IPS-18c (cell line): ENCODE measurements around the gene AUP1.
A peak's percentile ranks its signal among the peaks of the same experiment; 100 is the strongest.

Experiments used
- H3K4me3 ChIP-seq: 2 replicates; pipeline ENCODE4 v1.7.0; 2013; ENCODE audit warnings: low read depth, mild to moderate bottlenecking, low read length, moderate library complexity; ENCODE audit not compliant: insufficient read depth
- H3K9me3 ChIP-seq: one replicate; pipeline ENCODE4 v1.6.1; 2013; ENCODE audit warnings: mild to moderate bottlenecking, low read length, moderate library complexity; ENCODE audit not compliant: control insufficient read depth, insufficient read depth

Gene AUP1

DNA sequence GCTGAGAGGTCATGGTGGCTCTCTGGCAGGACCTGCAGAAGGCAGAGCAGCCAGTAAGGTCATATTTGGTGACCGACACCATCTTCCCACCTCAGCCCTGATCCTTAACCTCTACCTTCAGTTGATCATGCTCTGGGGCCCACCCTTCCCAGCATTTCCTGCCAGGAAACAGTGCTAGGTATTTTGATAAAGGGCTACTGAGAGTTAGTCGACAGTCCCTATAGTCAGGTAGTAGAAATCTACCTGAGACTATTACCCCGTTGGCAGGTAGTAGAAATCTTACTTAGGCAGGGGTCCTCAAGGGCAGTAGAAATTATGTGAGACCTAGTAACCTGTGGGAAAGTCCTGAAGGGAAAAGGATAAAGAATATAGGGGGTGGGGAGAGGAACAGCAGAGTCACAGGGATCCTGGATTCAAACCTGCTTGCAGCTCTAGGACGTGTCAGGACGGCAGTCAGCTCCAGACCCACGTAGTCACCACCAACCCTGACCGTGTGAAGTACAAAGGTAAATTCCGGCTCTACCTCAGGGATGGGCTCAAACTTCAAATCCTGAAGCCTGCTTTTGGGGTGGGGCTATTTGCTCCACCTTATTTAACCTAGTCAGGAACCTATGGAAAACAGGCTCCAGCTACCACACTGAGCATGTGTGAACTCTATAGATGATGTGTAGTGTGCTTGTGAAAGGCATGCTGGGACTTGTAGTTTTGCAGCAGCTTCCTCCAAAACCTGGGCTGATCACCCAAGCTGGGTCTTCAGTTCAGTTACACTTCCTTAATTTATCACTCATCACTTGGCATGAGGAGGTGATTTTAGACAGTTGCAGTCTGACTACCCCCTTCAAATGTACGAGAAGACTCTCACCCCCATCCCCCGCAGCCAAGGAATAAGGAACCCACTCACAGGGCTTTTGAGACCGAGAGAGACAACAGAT lies 3.5 kb downstream of the AUP1 start, which contains the start of gene DQX1:
Gene DQX1, minus strand, starts transcription at position 515 of the 932 bp plus-strand sequence. Its CDS starts 502 bp downstream, at position 13.
- no peak within 1 kb of the TSS; the same call in 1 of the 2 replicates for H3K4me3 ChIP-seq
- H3K9me3 ChIP-seq = peaks cover 4% of the 10 kb centered on the region

DNA sequence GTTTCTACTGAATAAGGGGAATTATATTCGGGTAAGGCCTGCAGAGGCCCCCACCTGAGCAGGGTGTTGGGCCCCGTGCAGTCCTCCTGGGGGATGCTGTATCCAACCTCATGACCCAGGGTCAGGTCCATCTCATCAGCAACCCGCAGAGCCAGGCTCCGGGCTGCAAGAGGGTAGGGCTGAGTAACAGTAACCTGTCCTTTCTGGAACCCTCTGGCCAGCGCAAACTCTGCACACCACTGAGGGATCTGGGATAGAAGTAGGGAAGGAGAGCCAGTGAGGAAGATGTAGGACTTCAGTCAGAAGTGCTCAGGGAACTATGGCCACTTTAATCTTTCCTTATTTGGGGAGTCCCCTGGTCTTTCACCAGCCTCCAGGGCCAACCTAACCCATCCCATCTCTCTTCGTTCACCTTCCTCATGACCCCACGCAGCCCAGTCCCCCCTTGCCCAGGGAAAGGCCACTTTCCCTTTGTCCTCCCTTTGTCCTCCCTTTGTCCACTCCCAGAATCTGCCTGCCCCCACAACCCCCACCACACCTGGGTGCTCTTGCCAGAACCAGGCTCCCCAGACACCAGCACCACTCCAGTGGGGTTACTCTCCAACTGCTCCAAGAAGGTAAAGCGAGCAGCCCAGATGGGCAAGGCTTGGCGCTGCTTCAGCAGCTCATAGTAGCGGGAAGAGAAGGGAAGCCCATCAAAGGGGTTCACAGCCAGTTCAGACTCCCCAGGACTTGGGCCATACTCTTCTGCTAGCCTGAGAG lies 4.4 kb downstream of the AUP1 start:
- Histone ChIP-seq H3K9me3 (peaks cover 4% of the 10 kb centered on the region), H3K4me3 (no peak overlapping the region)

DNA sequence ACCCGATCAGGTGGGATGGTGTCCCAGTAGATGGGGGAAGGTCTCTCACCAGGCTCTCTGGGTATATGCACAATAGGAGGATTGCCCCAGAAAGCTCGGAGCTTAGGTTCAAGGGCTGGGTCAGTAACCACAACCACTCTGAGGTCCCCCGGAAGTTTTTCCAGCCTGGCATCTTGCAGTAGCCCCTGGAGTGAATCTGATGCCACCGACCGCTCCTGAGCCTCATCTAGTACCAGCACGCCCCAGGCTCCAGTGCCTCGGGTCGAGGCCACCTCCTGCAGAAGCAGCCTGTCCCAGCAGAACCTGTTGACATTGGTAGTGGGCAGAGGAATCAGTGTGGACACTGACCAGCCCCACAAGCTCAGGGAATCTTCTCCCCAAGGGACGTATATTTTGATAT lies 5.5 kb downstream of the AUP1 start:
- Histone ChIP-seq H3K4me3 (no peak overlapping the region), H3K9me3 (peaks cover 4% of the 10 kb centered on the region)

DNA sequence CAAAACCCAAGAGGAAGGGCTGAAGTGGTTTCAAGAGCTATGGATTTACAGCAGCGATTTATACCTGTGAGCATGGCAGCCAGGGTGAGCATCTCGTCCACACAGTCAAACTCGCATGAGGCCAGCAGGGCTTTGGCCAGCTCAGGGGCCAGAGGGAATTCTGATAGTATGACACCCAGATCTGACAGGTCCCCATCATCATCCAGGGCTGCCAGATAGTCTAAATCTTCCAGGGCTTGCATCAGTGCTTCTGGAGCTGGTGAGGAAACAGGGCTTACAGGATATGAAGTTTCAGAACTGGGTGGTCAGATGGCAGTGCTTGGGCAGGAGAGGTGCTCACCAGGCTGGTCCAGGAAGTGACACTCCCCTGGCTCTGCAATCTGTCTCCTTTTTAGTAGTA lies 7.0 kb downstream of the AUP1 start:
- H3K4me3 ChIP-seq = no peak overlapping the region
- peaks cover 4% of the 10 kb centered on the region for H3K9me3 ChIP-seq

DNA sequence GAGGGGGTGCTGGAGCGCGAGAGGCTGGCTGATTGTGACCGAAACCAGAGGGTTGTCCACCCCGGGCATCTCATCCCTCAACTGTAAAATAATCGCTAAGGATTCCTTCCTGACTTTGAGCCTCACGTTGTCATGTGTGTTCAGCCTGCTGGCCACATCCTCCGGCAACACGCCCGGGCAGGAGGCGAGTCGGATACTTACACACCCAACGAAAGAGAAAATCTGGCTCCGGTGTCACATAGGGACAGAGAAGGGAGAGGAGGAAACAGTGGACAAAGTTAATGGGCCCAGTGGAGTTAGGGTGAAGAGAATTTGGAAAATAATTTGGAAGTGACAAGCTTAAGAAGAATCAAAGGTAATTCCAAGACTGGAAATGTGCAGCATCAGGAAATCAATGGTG lies 12.9 kb downstream of the AUP1 start:
- Histone ChIP-seq H3K9me3 (peaks cover 9% of the 10 kb centered on the region), H3K4me3 (no peak overlapping the region)

DNA sequence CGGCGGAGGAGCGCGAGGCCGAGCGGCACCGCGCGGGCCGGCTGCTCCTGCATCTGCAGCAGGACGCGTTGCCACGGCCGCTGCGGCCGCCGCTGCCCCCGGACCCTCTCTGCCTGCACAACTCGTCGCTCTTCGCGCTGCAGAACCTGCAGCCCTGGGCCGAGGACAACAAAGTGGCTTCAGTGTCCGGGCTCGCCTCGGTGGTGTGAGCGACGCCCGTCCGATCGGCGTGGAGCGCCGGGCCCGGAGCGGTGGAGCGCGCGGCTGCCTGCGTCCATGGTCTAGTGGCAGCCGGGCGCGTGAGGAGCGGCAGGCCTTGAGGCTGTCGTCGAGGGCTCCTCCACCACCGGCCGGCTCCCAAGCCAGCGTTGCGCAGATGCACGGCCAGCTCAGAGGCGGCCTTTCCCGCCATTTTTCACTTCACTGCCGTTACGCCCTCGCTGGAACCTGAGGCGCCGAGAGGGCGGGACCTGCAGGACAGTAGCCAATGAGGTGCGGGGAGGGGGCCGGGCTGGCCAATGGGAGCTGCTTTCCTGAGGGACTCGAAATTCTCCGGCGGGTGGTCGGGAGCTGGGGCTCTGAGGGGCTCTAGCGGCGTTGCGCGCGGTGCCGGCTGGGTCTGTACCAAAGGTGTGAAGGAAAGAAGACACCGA lies 13.4 kb downstream of the AUP1 start:
- Histone ChIP-seq H3K4me3 (peak overlapping the region; percentile 42; the same call in 1 of the 2 replicates), H3K9me3 (peaks cover 9% of the 10 kb centered on the region)

DNA sequence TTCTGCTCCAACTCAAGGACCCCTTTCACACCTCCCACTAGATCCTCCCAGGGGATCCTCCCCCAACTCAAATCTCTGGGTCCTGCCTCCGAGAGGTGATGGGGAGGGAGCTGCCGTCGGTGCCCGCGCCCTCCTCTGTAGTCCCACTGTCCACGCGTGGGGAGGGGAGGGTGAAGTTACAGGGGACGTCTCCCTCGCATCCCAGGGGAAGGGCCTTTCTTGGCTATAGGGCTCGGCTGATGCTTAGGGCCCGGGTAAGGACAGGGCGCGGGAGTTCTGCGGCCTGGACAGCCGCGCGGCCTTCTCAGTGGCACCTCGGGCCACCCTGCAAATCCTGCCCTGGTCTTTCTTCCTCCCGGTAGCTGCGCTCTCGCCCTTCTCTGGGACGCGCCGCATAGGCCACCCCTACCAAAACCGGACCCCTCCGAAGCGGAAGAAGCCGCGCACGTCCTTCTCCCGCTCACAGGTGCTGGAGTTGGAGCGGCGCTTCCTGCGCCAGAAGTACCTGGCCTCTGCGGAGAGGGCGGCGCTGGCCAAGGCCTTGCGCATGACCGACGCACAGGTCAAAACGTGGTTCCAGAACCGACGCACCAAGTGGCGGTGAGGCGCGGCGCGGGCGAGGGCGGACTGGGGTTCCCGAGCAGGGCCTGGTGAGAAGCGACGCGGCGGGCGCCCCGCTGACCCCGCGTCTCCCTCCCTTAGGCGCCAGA lies 14.1 kb downstream of the AUP1 start:
- H3K9me3 ChIP-seq = peaks cover 9% of the 10 kb centered on the region
- peak overlapping the region; percentile 42; the same call in 1 of the 2 replicates for H3K4me3 ChIP-seq

DNA sequence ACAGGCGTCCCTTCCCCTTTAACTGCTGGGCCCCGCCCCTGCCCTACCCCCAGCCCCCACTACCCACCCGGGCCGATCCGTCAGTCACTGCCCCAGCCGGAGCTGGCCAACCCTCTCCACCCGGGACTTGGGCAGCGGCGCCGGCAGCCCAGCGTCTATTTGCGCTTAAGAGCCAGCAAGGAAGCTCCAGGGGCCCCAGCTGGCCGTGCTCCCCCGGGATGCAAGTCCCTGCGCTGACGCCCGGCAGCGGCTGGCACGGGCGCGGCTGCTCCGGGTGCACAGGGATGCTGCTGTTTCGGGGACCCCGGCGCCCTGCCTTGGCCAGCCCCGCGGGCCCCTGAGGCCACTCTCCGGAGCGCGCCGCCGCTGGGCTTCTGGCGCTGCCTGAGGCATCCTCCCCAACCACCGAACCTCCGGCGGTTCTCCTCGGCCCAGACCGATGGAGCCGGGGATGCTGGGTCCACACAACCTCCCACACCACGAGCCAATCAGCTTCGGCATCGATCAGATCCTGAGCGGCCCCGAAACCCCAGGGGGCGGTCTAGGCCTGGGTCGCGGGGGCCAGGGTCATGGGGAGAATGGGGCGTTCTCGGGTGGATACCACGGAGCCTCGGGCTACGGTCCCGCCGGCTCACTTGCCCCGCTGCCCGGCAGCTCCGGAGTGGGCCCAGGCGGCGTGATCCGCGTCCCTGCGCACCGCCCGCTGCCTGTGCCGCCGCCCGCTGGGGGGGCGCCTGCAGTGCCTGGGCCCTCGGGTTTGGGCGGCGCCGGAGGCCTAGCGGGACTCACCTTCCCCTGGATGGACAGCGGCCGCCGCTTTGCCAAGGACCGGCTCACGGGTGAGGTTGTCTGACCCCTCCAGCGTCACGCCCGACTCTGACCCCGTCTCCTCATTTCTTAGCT lies 14.9 kb downstream of the AUP1 start, which contains the start of gene TLX2:
Gene TLX2, plus strand, starts transcription at position 83 of the 903 bp plus-strand sequence. Its CDS starts 357 bp downstream, at position 440.
- H3K4me3 ChIP-seq = peak within 1 kb of the TSS; percentile 42
- peaks cover 9% of the 10 kb centered on the region for H3K9me3 ChIP-seq

DNA sequence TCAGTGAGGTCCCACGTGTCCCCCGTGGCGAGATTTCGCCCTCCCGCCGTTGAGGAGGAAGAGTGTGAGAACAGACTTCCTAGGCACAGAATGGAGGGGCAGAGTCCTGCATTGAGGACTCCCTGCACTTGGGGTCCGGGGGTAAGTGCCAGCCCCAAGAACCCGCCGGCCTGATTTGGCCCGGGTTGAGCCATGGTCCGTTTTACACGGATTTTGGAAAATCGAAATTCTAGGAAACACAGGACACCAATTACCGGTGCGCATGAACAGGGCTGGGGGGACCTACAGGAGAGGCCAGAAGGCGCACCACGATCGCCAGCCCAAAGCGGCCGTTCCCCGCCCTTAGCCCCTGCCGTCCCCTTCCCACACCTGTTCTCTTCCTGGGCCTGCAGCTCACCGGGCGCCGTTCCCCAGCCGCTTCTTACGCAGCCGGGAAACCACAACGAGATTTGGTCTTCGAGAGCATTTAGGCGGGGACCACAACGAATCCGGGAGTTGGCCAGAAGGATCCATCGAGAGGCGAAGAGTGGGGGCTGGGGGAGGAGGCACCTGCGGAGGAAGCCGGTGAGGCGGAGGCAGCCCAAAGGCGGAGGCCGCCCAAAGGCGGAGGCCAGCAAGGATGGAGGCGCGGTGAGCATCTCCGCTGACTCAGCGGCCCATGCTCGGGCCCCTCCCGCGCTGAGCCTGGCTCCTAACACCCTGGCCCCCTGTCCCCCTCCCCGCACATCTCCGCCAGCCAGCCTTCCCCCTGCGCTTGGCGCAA lies 15.7 kb downstream of the AUP1 start:
- peak overlapping the region; percentile 42 for H3K4me3 ChIP-seq
- peaks cover 9% of the 10 kb centered on the region for H3K9me3 ChIP-seq

DNA sequence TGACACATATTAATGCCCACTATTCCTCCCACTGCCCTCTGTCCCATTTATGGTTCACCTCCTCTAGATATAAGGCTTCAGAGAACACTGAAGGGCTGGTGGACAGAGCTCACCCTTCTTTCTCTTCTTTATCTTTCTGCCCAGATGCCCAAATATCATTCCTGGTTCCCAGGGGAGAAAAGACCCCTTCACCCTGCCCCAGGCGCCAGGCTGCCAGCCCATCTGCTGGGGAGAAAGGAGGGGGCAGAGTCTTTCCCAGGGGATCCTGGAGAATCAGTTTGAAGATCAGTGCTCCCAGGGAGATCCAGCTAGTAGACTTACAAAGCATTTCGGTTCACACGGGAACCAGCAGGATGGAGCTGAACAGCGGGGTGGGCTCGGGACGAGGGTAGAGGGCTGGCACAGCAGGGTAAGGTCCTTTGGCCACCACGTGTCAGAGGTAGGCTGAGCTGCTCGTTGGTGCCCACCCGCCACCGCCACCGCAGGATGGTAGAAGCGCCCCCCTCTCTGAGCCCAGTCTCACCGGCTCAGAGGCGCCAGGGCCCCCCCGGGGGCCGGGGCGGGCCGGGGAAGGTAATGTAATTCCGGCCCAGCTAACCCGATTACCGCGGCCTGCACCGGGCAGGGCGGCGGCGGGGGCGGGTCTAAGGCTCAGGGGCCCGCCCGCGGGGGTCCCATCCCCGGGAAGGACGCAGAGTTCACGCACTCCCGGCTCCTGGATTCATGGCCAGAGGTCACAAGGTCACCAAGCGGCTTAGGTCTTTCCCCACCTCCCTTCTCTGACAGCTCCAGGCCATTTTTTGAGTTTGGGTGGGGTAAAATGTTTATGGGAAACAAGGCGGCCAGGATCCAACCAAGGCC lies 16.5 kb downstream of the AUP1 start:
- peak overlapping the region; percentile 42; the same call in 1 of the 2 replicates for H3K4me3 ChIP-seq
- peaks cover 9% of the 10 kb centered on the region for H3K9me3 ChIP-seq

DNA sequence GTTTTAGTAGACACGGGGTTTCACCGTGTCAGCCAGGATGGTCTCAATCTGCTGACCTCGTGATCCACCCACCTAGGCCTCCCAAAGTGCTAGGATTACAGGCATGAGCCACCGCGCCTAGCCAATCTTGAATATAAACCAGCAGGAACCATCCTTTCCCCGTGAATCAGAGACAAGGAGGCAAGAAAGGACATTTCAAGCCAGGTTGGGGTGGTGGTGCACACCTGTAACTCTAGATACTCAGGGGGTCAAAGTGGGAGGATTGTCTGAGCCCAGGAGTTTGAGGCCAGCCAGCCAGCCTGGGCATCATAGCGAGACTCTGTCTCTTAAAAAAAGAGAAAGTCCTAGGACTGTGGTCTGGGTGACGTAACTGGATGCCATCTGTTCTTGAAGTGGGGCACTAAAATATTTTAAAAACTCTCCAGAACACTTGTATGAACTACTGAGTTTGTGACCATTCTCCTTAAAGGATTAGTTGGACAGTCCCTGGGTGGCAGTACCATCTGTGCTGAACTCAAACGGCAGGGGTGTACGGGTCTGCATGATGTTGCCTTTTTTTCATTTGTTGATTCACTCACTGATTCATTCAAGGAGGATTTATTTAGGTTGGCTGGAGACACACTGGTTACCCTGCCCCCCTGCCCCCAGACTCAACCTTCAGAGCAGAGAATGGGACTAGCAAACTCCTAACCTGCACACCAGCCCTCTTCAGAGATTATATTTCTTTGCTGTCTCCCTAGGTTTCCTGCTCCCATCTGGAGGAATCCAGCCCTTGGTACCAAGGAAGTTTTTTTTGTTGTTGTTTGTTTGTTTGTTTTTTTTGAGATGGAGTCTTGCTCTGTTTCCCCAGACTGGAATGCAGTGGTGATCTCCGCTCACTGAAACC lies 18.2 kb downstream of the AUP1 start:
- no peak overlapping the region for H3K4me3 ChIP-seq
- peaks cover 5% of the 10 kb centered on the region for H3K9me3 ChIP-seq

DNA sequence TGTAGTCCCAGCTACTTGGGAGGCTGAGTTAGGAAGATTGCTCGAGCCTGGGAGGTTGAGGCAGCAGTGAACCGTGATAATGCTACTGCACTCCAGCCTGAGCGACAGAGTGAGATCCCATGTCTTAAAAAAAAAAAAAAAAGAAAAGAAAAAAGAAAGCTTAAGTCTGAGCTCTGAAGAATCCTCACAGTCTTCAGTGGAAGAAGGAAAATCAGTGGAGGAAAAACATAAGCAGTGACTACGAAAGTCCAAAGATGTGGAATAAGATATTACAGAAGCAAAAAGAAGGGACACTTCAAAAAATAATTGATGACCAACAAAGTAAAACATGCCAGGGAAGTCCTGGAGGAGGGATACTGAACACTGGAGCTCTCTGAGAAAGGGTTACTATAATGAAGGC lies 19.2 kb downstream of the AUP1 start:
- no peaks in the 10 kb centered on the region for H3K9me3 ChIP-seq
- H3K4me3 ChIP-seq = no peak overlapping the region

DNA sequence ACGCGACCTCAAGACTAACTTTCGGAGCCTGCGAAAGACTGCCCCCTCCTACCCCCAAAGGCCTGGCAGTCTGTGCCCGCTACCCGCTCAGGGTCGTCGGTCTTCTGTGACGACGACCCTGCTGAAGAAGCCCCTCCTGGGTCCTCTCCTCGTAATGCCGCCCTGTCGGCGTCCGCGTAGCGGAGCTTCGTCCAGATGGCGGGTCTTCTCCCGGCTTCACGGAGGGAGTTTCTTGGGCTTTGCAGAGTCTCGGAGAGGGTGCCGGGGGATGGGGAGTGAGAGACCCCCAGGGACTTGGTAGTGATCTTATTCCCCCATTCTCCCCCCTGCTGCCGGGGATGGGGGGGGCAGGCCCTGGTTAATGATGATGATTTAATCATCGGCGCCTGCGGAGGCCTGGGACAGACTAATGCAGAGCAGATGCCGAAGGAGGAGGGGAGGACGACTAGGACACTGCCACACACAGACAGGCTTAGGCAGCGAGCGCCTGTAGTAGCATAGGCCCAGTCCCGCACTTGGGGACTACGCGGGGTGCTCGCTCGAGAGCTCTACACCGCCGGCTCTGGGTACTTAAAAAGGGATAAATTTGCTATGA lies 21.5 kb downstream of the AUP1 start:
- Histone ChIP-seq H3K4me3 (peak overlapping the region; percentile 94), H3K9me3 (no peaks in the 10 kb centered on the region)
